Panc1 (cell line): ENCODE data around the gene JCHAIN. TPM values are rescaled to one million over a fixed set of nuclear protein-coding genes. Genes with fewer than 3 reads are reported as not detected.

Experiments used
- ATAC-seq: fragments of 200-7000 bp; cut with Tn5 transposase; 2 replicates; pipeline ENCODE4 v1.9.1; 2020; ENCODE audit warnings: mild to moderate bottlenecking, moderate library complexity
- BruUV-seq: library from RNA; stranded (reverse); fragments of 400-500 nt; replicated peaks from 2 replicates; lab custom pipeline; 2021; lab: Mats Ljungman, UMichigan
- CTCF ChIA-PET: fragments of 300-600 bp; sonication (Branson Sonifier 250); formaldehyde crosslinking; loops from one replicate; lab custom pipeline; 2022; ENCODE audit warnings: antibody characterized with exemption; lab: Charles Lee
- POLR2A ChIA-PET: fragments of 300-600 bp; sonication (Branson Sonifier 250); formaldehyde crosslinking; loops from one replicate; lab custom pipeline; 2022; ENCODE audit warnings: antibody characterized with exemption; lab: Charles Lee
- DNase-seq: peaks from one replicate; pipeline ENCODE4 v3.0.0-alpha.2; 2010; ENCODE audit warnings: low read depth, low spot score
- H3K27ac ChIP-seq: 2 replicates; pipeline ENCODE4 v1.5.1; 2011; ENCODE audit warnings: mild to moderate bottlenecking, low read length, inconsistent platforms
- H3K27me3 ChIP-seq: fragments of 200-500 bp; sonication (Bioruptor generic); 2 replicates; pipeline ENCODE4 v1.6.0; 2014; ENCODE audit warnings: low read length, inconsistent platforms; ENCODE audit not compliant: control insufficient read depth, insufficient read depth
- H3K36me3 ChIP-seq: fragments of 200-500 bp; sonication (Bioruptor generic); 2 replicates; pipeline ENCODE4 v1.5.1; 2014; ENCODE audit warnings: inconsistent platforms, mild to moderate bottlenecking, low read length, moderate library complexity; ENCODE audit not compliant: control insufficient read depth, insufficient read depth
- H3K4me1 ChIP-seq: 2 replicates; pipeline ENCODE4 v1.5.1; 2011; ENCODE audit warnings: inconsistent platforms, mild to moderate bottlenecking, low read length, moderate library complexity; ENCODE audit not compliant: control insufficient read depth, insufficient read depth
- H3K4me3 ChIP-seq, 2 experiments: 2 replicates each; pipeline ENCODE4 v1.5.1; 2011 to 2012; ENCODE audit warnings: low read depth in 2 of 2, low read length in 2 of 2, mild to moderate bottlenecking in 2 of 2, inconsistent platforms in 1 of 2, moderate library complexity in 1 of 2
- H3K9me3 ChIP-seq: fragments of 200-500 bp; sonication (Bioruptor generic); 2 replicates; pipeline ENCODE4 v1.5.1; 2014; ENCODE audit warnings: low read depth, mild to moderate bottlenecking, inconsistent platforms, low read length, moderate library complexity; ENCODE audit not compliant: control insufficient read depth, insufficient read depth
- CTCF ChIP-seq: fragments of 450-650 bp; IDR thresholded peaks from 2 replicates; pipeline ENCODE4 v1.5.1; 2017; ENCODE audit warnings: mild to moderate bottlenecking
- POLR2AphosphoS5 ChIP-seq: IDR thresholded peaks from 2 replicates; pipeline ENCODE4 v1.6.1; 2012; ENCODE audit warnings: mild to moderate bottlenecking, low read depth, low read length, moderate library complexity
- REST ChIP-seq, 2 experiments: IDR thresholded peaks; 2 replicates each; pipeline ENCODE4 v1.6.1; 2011 to 2012; ENCODE audit warnings: low read depth in 2 of 2, control low read depth in 1 of 2, low read length in 1 of 2, mild to moderate bottlenecking in 1 of 2, moderate library complexity in 1 of 2; ENCODE audit not compliant: insufficient read depth in 1 of 2
- SIN3A ChIP-seq: IDR thresholded peaks from 2 replicates; pipeline ENCODE4 v1.6.1; 2012; ENCODE audit warnings: low read depth, mild to moderate bottlenecking, low read length, moderate library complexity, borderline replicate concordance; ENCODE audit not compliant: insufficient read depth
- TCF7L2 ChIP-seq: IDR thresholded peaks from 2 replicates; pipeline ENCODE4 v1.6.1; 2011; ENCODE audit warnings: mild to moderate bottlenecking, low read depth, low read length, inconsistent platforms
- in situ Hi-C: cut with HindIII; loops from 2 replicates; pipeline ENCODE4 v1.10.0; 2016; ENCODE audit warnings: low sequenced_read_pairs, low pct_unique_long_range_greater_than_20kb
- intact Hi-C: fragments of 100-400 bp; cut with micrococcal nuclease; formaldehyde crosslinking; loops from one replicate; pipeline ENCODE4 v1.10.0; 2022; ENCODE audit not compliant: unreplicated experiment
- total RNA-seq: library from RNA; stranded (reverse); gene quantifications from one replicate; pipeline ENCODE4 v1.2.1, GENCODE V29; 2021; ENCODE audit not compliant: unreplicated experiment

The JCHAIN gene
- total RNA-seq, 1 experiment from 2014 or later = 0.36 TPM

GRCh38 chr4:70606459-70606858 is 59.8 kb downstream of the JCHAIN start:
- POLR2A ChIA-PET = no interaction called here

More at GRCh38 chr4:70606459-70606858, 59.8 kb downstream of the JCHAIN start:
- intact Hi-C loops (no loop called here), in situ Hi-C loops (no loop called here)
- no peak for DNase-seq
- no peaks in the 10 kb centered on the region for H3K36me3 ChIP-seq
- H3K4me3 ChIP-seq = no peak overlapping the region
- no peaks in the 10 kb centered on the region for H3K27me3 ChIP-seq
- BruUV-seq = no TSS peak
- H3K4me1 ChIP-seq = no peaks in the 10 kb centered on the region; the same call in 1 of the 2 replicates
- no peak for ATAC-seq
- no peak overlapping the region for H3K27ac ChIP-seq
- H3K9me3 ChIP-seq = no peaks in the 10 kb centered on the region
- TF ChIP-seq SIN3A = no peak
- no peak for TF ChIP-seq TCF7L2
- TF ChIP-seq REST (IDR thresholded peaks at IDR 0.05; ENCODE audit: insufficient read depth in 1 of 2, low read depth in 2 of 2, low read length in 1 of 2) = no peak
- TF ChIP-seq CTCF = no peak
- no peak for TF ChIP-seq POLR2AphosphoS5
- CTCF ChIA-PET = no interaction called here

Other genes with a start within 250 kb of the JCHAIN start
- not detected for gene MUC7, start 194.3 kb downstream of the JCHAIN start, total RNA-seq
- gene AMTN, start 147.9 kb downstream of the JCHAIN start, total RNA-seq = not detected
- not detected for gene AMBN, start 74.3 kb downstream of the JCHAIN start, total RNA-seq
- not detected for gene ENAM, start 37.8 kb downstream of the JCHAIN start, total RNA-seq
- gene UTP3, start 22.0 kb upstream of the JCHAIN start, total RNA-seq = 20.6 TPM
- gene RUFY3, start 55.5 kb upstream of the JCHAIN start, total RNA-seq = 29.6 TPM
- 59.9 TPM for gene GRSF1, start 173.4 kb upstream of the JCHAIN start, total RNA-seq
- gene MOB1B, start 235.9 kb upstream of the JCHAIN start, total RNA-seq = 20.1 TPM